Frontal cortex (tissue), 4 donors: ENCODE data around the gene OR2V2. TPM values are rescaled to one million over a fixed set of nuclear protein-coding genes. Genes with fewer than 3 reads are reported as not detected.
"Not testable (repeated sequence)": the region's sequence is repeated elsewhere in the genome, so short reads cannot be mapped to it uniquely, and the experiment has no call there.

Source experiments
- DNase-seq, 2 donors: peaks; one replicate each; pipeline ENCODE4 v3.0.0; 2012; ENCODE audit warnings: low spot score in 2 of 2
- FAIRE-seq: peaks from 2 replicates; lab custom pipeline; 2012; peaks lifted over from hg19 to GRCh38; lab: Jason Lieb, UNC
- total RNA-seq: library from RNA; depleted of rRNA; stranded (reverse); fragments of >200 nt; gene quantifications from one replicate; pipeline ENCODE4 v1.2.3, GENCODE V29; 2014
- donor health status: control.
- donor health status: control.
- donor health status: control.

OR2V2 gene, protein sequence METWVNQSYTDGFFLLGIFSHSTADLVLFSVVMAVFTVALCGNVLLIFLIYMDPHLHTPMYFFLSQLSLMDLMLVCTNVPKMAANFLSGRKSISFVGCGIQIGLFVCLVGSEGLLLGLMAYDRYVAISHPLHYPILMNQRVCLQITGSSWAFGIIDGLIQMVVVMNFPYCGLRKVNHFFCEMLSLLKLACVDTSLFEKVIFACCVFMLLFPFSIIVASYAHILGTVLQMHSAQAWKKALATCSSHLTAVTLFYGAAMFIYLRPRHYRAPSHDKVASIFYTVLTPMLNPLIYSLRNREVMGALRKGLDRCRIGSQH
- not detected for total RNA-seq

GRCh38 chr5:181146927-181147636 lies at the start of gene OR2V2:
OR2V2 (plus strand) TSS chr5:181147586; CDS start chr5:181154943, 7,357 bp downstream.
- not testable (repeated sequence) for DNase-seq, FAIRE-seq

GRCh38 chr5:181097759-181098491 lies 49.5 kb upstream of the OR2V2 start:
- not testable (repeated sequence) for DNase-seq, FAIRE-seq

DNA sequence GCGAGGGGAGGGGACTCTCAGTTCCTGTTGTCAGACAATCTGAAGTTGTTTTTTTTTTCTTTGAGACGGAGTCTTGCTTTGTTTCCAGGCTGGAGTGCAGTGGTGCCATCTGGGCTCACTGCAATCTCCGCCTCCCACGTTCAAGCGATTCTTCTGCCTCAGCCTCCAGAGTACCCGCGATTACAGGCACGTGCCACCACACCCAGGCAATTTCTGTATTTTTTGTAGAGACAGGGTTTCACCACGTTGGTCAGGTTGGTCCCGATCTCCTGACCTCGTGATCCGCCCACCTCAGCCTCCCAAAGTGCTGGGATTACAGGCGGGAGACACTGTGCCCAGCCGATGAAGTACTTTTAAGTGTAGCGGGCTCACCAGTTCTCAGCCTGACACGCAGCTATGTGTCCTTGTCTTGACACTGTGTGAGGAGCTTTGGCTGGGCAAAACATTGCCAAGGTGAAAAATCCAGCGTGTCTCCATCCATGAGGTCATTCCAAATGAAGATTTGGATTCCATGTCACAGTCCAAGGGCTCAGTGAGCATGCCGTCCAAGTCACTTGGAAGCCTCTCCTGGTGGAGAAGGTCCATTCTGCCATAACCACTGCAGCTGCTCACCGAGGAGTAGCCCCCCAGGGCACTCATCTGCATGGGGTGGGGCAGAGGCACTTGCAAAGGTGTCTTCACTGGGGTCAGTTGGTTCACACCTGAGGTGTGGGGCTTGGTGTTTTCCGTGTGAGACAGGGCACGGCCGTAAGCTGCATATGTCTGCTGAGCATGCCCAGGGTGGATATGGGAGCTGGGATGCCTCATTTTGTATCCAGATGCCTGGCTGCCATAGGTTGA lies 48.4 kb upstream of the OR2V2 start:
- FAIRE-seq, result no peak
- DNase-seq, result no peak

DNA sequence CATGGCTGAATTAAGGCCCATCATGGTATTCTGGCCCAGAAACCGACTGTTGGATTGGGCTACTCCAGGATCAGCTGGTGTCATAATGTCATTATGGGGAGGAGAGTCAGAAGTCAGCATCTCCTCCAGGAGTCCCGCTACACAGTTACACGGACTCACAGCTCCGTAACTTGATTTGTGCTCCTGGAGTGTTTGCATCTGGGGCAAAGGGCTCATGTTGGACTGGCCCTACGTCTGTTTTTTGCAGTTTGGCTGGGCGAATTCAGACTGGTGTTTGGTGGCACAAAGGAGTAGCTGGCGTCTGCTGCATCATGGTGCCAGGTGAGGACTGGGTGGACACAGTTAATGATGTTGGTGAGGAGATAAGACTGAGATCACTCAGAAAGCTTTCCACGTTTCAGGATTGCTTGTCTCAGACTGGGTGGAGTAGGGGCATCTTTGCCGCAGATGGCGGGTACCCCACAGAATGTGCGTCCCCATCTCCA lies 47.7 kb upstream of the OR2V2 start:
- FAIRE-seq (no peak), DNase-seq (no peak)

DNA sequence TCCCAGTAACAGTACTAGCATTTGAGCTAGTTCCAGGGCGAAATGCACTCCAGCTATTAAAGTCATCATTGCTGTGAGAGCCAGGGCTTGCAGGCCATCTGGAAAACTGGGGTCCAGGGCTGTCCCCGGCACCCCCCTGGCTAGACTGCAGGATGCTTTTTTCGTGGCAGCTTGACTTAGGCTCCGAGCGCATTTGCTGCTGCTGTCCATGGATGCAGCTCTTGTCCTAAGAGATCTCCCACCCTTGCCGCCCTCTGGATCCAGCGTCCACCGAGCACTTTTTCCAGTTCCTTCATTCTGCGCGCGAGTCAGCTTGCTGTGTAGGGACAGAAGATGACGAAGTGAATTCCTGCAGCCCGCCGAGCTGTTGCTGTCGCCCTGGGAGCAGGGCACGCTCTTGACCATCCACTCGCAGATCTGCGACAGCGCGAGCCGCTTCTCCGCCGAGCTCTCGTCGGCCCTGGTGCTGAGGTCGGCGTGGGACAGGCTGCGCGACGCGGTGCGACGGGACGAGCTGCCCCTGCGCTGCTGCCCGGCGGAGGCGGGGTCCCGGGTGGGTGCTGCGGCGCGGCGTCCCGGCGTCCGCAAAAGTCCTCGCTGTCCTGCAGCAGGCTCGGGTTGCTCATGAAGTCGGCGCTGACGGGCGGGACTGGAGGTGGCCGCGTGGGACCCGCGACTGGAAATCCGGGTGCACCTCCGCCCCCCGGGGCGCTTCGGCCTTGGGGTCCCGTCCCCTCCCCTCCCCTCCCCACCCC lies 47.1 kb upstream of the OR2V2 start:
- DNase-seq (no peak), FAIRE-seq (no peak)

- not testable (repeated sequence) for FAIRE-seq, DNase-seq
Observed at GRCh38 chr5:181101030-181101641, 46.2 kb upstream of the OR2V2 start.

GRCh38 chr5:181101930-181102674 lies 45.3 kb upstream of the OR2V2 start:
- not testable (repeated sequence) for FAIRE-seq, DNase-seq

DNA sequence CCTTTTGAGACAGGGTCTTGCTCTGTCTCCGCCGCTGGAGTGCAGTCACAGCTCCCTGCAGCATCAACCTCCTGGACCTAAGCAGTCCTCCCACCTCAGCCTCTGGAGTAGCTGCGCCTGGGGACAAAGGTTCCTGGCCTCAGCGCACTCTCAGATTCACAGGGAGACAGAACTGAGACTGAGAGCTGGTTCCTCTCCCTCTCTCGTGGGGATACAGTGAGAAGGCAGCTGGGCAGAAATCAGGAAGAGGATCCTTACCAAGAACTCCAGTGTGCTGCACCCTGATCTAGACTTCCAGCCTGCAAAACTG lies 43.2 kb upstream of the OR2V2 start:
- FAIRE-seq, result not testable (repeated sequence)

GRCh38 chr5:181104606-181105390 lies 42.6 kb upstream of the OR2V2 start:
- DNase-seq, FAIRE-seq: not testable (repeated sequence)

More for the DNA sequence above, 43.2 kb upstream of the OR2V2 start:
- DNase-seq, result not testable (repeated sequence)

DNA sequence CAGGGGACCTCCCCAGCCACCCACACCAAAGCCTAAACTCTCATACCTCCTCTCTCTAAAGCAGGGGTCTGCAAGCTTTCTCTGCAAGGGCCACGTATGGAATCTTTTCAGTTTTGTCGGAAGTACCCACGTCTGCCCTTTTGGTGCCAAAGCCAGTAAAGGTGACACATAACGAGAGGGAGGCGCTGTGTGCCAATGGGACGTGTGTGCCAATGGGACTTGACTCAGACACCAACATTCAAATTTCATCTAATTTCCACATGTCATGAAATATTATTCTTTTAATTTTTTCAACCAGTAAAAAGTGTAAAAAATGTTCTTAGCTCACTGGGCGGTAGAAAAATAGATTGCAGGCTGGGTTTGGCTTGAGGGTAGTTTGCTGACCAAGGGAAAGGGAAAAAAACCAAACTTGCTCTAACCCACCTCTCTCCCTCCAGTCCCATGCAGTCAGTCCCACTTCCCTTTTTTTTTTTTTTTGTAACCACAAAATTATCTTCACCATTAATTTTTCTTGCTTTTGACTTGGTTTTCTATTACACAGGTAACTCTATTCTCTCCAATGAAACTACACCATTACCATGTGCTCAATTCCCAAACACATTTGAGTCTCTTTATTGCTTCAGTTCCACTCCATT lies 41.9 kb upstream of the OR2V2 start:
- no peak for DNase-seq
- no peak for FAIRE-seq

DNA sequence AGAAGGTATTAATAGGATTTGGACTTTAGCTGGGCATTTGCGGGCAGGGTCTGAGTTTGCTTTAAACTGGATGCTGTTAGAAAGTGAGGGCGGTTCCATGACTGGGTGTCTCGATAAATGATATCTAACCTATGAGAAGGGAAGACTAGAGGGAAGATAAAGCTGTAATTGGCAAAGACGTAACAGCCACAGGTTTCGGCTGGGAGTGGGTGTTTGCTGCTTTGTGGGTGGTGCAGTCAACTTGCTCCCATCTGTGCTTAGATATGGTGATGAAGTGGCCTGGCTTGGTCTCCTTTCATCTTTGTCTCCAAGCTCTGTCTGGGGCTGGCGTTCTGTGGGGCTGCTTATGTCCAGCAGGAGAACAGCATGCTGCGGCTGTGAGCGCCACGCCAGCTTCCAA lies 39.7 kb upstream of the OR2V2 start:
- FAIRE-seq (no peak), DNase-seq (no peak)

DNA sequence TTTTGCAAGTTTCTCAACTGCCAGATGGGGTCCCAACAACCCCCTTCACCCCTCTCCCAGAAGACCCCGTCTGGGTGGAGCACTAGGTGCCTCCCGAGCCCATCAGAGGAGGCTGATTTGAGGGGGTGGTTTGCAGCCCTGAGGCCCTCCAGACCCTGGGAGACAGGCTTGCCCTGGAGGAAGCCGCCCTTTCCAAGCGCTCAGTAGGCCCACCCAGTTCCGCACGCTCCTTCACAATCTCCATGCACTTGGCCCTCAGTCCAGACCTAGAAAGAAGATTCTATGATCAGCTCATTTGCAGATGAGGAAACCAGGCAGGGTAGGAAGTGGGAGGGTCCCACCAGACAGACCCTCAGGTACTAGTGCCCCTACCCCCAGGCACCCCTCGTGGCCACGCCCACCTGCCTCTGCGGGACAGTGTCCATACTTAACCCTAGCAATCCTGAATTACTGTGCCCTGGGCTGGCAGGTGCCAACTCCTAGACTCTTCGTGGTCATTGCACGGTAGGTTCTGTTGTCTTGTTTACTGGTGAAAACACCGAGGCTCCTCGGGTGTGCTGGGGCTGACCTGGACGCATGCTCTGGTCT lies 38.7 kb upstream of the OR2V2 start:
- DNase-seq, result no peak
- FAIRE-seq, result no peak

DNA sequence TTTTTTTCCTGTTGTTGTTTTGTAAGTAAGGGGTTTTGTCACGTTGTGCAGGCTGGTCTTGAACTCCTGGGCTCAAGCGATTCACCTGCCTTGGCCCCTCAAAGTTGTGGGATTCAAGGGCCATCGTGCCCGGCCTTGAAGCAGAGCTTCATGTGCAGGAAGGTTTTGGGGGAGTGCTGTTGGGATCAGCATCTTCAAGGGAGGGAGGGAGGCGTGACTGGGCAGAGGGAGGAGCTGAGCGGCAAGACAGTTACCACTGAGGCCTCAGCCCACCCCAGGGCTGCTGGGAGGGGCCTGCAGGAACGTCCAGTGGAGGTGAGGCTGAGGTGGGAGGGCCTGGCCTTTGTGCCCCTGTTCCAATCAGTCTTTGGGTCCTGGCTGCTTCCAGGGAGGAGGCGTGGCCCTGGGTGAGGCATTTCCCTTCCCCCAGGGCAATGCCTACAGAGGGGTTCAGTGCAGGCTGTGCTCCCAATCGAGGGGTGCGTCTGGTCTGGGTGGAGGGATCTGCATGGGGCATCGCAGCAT lies 37.8 kb upstream of the OR2V2 start:
- FAIRE-seq (no peak), DNase-seq (no peak)

GRCh38 chr5:181111010-181111409 lies 36.4 kb upstream of the OR2V2 start:
- FAIRE-seq, result no peak
- no peak for DNase-seq

GRCh38 chr5:181112476-181112875 lies 34.9 kb upstream of the OR2V2 start:
- DNase-seq, result no peak
- FAIRE-seq, result no peak

DNA sequence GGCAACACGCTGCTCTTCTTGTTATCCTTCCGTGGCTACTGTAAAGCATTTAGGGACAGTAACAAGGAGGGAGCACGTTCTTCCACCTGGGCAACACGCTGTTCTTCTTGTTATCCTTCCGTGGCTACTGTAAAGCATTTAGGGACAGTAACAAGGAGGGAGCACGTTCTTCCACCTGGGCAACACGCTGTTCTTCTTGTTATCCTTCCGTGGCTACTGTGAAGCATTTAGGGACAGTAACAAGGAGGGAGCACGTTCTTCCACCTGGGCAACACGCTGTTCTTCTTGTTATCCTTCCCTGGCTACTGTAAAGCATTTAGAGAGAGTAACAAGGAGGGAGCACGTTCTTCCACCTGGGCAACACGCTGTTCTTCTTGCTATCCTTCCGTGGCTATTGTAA lies 33.8 kb upstream of the OR2V2 start:
- DNase-seq, FAIRE-seq: not testable (repeated sequence)
